B cell (primary cell): ENCODE data around the gene SERPINE3.

ENCODE experiments used
- CTCF ChIP-seq: fragments of 200-600 bp; IDR thresholded peaks from one replicate; pipeline ENCODE4 v1.8.0; 2022; ENCODE audit warnings: antibody characterized with exemption, mild to moderate bottlenecking
- EZH2 ChIP-seq: IDR thresholded peaks from 2 replicates; pipeline ENCODE4 v1.6.1; 2012; ENCODE audit warnings: borderline replicate concordance, low read depth, mild to moderate bottlenecking, moderate library complexity, low read length; ENCODE audit not compliant: insufficient read depth, poor library complexity, severe bottlenecking

- TF ChIP-seq CTCF (no peak), EZH2 (no peak)
Measured at GRCh38 chr13:51308781-51309180, 30.7 kb upstream of the SERPINE3 start.
